ENCODE measurements around the gene KDM6A. TPM values are rescaled to one million over a fixed set of nuclear protein-coding genes. Genes with fewer than 3 reads are reported as not detected.

KDM6A gene
- total RNA-seq, 1 experiment from 2014 or later: 42.8 TPM

DNA sequence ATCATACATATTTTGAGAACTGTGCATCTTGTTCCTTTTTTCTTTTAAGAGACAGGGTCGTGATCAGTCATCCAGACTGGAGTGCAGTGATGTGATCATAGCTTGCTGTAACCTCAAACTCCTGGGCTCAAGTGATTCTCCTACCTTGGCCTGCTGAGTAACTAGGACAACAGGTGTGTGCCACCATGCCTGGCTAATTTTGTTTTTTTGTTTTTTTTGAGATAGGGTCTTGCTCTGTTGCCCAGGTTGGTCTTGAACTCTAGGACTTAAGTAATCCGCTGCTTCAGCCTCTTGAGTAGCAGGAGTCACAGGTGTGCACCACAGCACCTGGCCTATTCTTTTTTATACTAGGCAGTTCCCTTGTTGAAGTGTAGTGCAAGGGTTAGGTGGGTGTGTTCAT, 24.6 kb downstream of the KDM6A start:
- Mint-ChIP-seq H3K4me3 (ENCODE audit: low read depth, unreplicated experiment) (no peak overlapping the region), H3K36me3 (ENCODE audit: insufficient read depth, unreplicated experiment) (peaks cover 11% of the 10 kb centered on the region), H3K27ac (ENCODE audit: unreplicated experiment) (no peak overlapping the region), H3K27me3 (ENCODE audit: unreplicated experiment) (no peaks in the 10 kb centered on the region), H3K4me1 (ENCODE audit: low read depth, unreplicated experiment) (peaks cover 25% of the 10 kb centered on the region), H3K9me3 (ENCODE audit: low read depth, unreplicated experiment) (no peaks in the 10 kb centered on the region)
- intact Hi-C loops (cut with micrococcal nuclease; ENCODE audit: unreplicated experiment): no loop called here
- DNase-seq: no peak
- TF ChIP-seq, protein P1, sequence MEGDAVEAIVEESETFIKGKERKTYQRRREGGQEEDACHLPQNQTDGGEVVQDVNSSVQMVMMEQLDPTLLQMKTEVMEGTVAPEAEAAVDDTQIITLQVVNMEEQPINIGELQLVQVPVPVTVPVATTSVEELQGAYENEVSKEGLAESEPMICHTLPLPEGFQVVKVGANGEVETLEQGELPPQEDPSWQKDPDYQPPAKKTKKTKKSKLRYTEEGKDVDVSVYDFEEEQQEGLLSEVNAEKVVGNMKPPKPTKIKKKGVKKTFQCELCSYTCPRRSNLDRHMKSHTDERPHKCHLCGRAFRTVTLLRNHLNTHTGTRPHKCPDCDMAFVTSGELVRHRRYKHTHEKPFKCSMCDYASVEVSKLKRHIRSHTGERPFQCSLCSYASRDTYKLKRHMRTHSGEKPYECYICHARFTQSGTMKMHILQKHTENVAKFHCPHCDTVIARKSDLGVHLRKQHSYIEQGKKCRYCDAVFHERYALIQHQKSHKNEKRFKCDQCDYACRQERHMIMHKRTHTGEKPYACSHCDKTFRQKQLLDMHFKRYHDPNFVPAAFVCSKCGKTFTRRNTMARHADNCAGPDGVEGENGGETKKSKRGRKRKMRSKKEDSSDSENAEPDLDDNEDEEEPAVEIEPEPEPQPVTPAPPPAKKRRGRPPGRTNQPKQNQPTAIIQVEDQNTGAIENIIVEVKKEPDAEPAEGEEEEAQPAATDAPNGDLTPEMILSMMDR (IDR thresholded peaks at IDR 0.05; ENCODE audit: unreplicated experiment): no peak
- no TSS peak for BruUV-seq (replicated peaks)
- CTCF ChIA-PET: interaction anchor here (0.5 to 0.8 kb wide), 2 partner anchors 56 to 67 kb away, joined by 4 read pairs; no protein-coding TSS in a partner anchor

DNA sequence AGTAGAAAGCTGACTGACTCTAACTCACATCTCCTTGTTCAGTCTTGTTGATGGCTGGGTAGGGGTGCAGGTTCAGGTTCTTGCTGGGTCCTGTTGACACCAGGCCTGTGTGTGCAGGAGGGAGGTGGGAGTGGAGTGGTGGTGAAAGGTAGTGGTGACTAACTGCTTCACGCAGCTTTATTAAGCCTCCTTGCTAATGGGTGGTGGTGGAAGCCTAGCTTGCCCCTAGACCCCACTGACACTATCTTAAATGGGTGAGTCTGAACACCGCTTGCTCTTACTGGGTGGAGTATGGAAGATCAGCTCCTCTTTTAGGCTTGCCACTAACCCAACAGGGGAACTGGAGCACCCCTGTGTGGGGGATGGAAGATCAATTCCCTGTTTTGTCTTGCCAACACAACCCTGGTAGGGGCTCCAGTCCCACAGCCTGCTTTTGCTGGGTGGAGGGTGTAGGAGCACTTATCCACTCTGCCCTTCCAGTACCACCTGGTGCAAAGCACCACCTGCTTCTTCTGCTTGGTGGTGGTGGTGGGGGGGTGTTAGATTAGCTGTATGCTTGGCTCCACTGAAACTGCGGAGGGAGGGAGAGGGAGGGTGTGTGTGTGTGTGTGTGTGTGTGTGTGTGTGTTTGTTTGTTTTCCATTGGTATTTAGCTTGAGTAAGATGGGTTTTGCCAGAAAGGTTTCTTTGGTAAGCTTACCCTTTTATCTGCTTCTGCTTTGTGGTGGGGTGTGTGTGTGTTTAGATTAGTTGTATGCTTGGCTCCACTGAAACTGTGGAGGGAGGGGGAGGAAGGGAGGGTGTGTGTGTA, 25.6 kb downstream of the KDM6A start:
- intact Hi-C loops (cut with micrococcal nuclease; ENCODE audit: unreplicated experiment): no loop called here
- H3K9me3 Mint-ChIP-seq (ENCODE audit: low read depth, unreplicated experiment): no peaks in the 10 kb centered on the region
- no TSS peak for BruUV-seq (replicated peaks)
- H3K27me3 Mint-ChIP-seq (ENCODE audit: unreplicated experiment): no peaks in the 10 kb centered on the region
- TF ChIP-seq, protein P1 (IDR thresholded peaks at IDR 0.05; ENCODE audit: unreplicated experiment): no peak
- CTCF ChIA-PET: interaction anchor here (0.8 kb wide), 1 partner anchor 15 kb away, joined by 5 read pairs; no protein-coding TSS in a partner anchor
- DNase-seq: no peak
- H3K4me3 Mint-ChIP-seq (ENCODE audit: low read depth, unreplicated experiment): no peak overlapping the region
- H3K4me1 Mint-ChIP-seq (ENCODE audit: low read depth, unreplicated experiment): peaks cover 34% of the 10 kb centered on the region
- H3K27ac Mint-ChIP-seq (ENCODE audit: unreplicated experiment): no peak overlapping the region
- H3K36me3 Mint-ChIP-seq (ENCODE audit: insufficient read depth, unreplicated experiment): peaks cover 15% of the 10 kb centered on the region

DNA sequence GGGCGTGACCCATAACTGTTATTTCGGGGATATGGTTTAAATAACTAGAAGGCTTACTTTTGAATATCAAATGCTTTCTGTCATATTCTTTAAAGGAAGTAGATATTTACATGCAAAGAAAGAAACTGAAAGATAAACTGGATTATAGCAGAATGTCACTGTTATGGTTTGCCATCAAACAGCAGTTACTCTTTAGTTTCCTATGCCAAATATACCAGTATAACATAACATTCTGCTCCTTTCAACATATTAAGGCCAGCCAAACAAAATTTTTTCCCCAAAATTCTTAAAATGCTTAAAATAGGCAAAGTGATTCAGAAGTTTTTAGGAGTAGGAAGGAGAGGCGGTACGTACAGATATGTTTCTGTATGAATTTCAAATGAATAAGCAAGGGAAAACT, 27.0 kb downstream of the KDM6A start:
- CTCF ChIA-PET: no interaction called here
- H3K4me3 Mint-ChIP-seq (ENCODE audit: low read depth, unreplicated experiment): no peak overlapping the region
- no peaks in the 10 kb centered on the region for H3K27me3 Mint-ChIP-seq (ENCODE audit: unreplicated experiment)
- no peak for DNase-seq
- H3K4me1 Mint-ChIP-seq (ENCODE audit: low read depth, unreplicated experiment): peaks cover 45% of the 10 kb centered on the region
- peaks cover 11% of the 10 kb centered on the region for H3K36me3 Mint-ChIP-seq (ENCODE audit: insufficient read depth, unreplicated experiment)
- BruUV-seq (replicated peaks): no TSS peak
- no peak overlapping the region for H3K27ac Mint-ChIP-seq (ENCODE audit: unreplicated experiment)
- intact Hi-C loops (cut with micrococcal nuclease; ENCODE audit: unreplicated experiment): no loop called here
- no peaks in the 10 kb centered on the region for H3K9me3 Mint-ChIP-seq (ENCODE audit: low read depth, unreplicated experiment)
- TF ChIP-seq, protein P1 (IDR thresholded peaks at IDR 0.05; ENCODE audit: unreplicated experiment): no peak

DNA sequence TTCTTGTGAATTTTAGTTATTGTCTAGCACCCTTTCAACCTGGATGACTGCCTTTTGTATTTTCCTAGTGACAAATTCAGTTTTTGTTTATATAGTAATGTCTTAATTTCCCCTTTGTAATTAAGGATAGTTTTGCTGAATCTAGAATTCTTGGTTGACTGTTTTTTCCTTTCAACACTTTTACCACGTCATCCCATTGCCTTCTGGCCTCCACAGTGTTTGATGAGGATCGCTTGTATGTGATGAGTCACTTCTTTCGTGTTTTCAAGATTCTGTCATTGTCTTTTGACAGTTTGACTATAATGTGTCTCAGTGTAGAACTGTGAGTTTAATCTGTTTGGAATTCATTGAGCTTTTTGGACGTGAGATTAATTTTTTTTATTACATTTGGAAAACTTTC, 30.1 kb downstream of the KDM6A start:
- Mint-ChIP-seq H3K36me3 (ENCODE audit: insufficient read depth, unreplicated experiment) (peaks cover 4% of the 10 kb centered on the region), H3K9me3 (ENCODE audit: low read depth, unreplicated experiment) (no peaks in the 10 kb centered on the region), H3K27ac (ENCODE audit: unreplicated experiment) (peak overlapping the region; percentile 56), H3K27me3 (ENCODE audit: unreplicated experiment) (no peaks in the 10 kb centered on the region), H3K4me1 (ENCODE audit: low read depth, unreplicated experiment) (peaks cover 63% of the 10 kb centered on the region), H3K4me3 (ENCODE audit: low read depth, unreplicated experiment) (no peak overlapping the region)
- DNase-seq: no peak
- TF ChIP-seq, protein P1 (IDR thresholded peaks at IDR 0.05; ENCODE audit: unreplicated experiment): no peak
- CTCF ChIA-PET: interaction anchor here (1.6 kb wide), 1 partner anchor 11 kb away, joined by 4 read pairs; no protein-coding TSS in a partner anchor
- intact Hi-C loops (cut with micrococcal nuclease; ENCODE audit: unreplicated experiment): loop anchor here (1.0 kb wide), 1 partner anchor 9 kb away; no protein-coding TSS in a partner anchor
- BruUV-seq (replicated peaks): no TSS peak
